ENCODE data around the gene LMAN2L.

Gene LMAN2L

DNA sequence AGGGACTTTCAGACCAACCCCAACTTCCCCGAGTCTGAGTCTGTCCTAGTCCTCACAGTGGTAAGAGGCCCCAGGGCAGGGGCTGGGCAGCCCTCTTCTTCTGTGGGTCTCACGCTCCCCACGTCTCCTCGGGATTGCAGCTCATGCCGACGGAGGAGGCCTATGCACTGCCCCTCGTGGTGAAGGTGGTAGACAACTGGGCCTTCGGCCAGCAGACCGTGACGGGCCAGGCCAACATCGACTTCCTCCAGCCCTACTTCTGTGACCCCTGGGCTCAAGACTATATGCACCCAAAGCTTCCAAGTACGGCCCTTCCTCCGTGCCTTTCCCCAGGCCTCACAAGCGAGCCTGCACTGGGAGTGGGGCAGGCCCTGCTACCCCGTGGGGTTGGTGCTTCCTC, 44.3 kb downstream of the LMAN2L start:
- TF ChIP-seq POLR2AphosphoS5 (IDR thresholded peaks at IDR 0.05; ENCODE audit: low read depth) = no peak
- TF ChIP-seq SPI1 (IDR thresholded peaks at IDR 0.05; ENCODE audit: borderline replicate concordance, low read depth) = no peak
- DNase-seq (ENCODE audit: low read depth in 1 of 2, low spot score in 1 of 2) = no peak

GRCh38 chr2:96694816-96695455, 44.9 kb downstream of the LMAN2L start:
- Histone ChIP-seq H3K27me3 (ENCODE audit: insufficient read depth, poor library complexity, severe bottlenecking) (no peaks in the 10 kb centered on the region), H3K27ac (replicated peaks) (no peak overlapping the region), H3K4me3 (replicated peaks; ENCODE audit: insufficient read depth, low read length) (no peak overlapping the region)
- DNase-seq (ENCODE audit: low read depth in 1 of 2, low spot score in 1 of 2) = no peak
- no peak for TF ChIP-seq POLR2AphosphoS5 (IDR thresholded peaks at IDR 0.05; ENCODE audit: low read depth)
- no peak for TF ChIP-seq SPI1 (IDR thresholded peaks at IDR 0.05; ENCODE audit: borderline replicate concordance, low read depth)
- TF ChIP-seq, protein P1, sequence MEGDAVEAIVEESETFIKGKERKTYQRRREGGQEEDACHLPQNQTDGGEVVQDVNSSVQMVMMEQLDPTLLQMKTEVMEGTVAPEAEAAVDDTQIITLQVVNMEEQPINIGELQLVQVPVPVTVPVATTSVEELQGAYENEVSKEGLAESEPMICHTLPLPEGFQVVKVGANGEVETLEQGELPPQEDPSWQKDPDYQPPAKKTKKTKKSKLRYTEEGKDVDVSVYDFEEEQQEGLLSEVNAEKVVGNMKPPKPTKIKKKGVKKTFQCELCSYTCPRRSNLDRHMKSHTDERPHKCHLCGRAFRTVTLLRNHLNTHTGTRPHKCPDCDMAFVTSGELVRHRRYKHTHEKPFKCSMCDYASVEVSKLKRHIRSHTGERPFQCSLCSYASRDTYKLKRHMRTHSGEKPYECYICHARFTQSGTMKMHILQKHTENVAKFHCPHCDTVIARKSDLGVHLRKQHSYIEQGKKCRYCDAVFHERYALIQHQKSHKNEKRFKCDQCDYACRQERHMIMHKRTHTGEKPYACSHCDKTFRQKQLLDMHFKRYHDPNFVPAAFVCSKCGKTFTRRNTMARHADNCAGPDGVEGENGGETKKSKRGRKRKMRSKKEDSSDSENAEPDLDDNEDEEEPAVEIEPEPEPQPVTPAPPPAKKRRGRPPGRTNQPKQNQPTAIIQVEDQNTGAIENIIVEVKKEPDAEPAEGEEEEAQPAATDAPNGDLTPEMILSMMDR (IDR thresholded peaks at IDR 0.05; ENCODE audit: insufficient read depth, low read length) = no peak
- TF ChIP-seq, protein P2, sequence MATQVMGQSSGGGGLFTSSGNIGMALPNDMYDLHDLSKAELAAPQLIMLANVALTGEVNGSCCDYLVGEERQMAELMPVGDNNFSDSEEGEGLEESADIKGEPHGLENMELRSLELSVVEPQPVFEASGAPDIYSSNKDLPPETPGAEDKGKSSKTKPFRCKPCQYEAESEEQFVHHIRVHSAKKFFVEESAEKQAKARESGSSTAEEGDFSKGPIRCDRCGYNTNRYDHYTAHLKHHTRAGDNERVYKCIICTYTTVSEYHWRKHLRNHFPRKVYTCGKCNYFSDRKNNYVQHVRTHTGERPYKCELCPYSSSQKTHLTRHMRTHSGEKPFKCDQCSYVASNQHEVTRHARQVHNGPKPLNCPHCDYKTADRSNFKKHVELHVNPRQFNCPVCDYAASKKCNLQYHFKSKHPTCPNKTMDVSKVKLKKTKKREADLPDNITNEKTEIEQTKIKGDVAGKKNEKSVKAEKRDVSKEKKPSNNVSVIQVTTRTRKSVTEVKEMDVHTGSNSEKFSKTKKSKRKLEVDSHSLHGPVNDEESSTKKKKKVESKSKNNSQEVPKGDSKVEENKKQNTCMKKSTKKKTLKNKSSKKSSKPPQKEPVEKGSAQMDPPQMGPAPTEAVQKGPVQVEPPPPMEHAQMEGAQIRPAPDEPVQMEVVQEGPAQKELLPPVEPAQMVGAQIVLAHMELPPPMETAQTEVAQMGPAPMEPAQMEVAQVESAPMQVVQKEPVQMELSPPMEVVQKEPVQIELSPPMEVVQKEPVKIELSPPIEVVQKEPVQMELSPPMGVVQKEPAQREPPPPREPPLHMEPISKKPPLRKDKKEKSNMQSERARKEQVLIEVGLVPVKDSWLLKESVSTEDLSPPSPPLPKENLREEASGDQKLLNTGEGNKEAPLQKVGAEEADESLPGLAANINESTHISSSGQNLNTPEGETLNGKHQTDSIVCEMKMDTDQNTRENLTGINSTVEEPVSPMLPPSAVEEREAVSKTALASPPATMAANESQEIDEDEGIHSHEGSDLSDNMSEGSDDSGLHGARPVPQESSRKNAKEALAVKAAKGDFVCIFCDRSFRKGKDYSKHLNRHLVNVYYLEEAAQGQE (IDR thresholded peaks at IDR 0.05; ENCODE audit: insufficient replicate concordance, low read depth) = no peak
- TF ChIP-seq GABPA (IDR thresholded peaks at IDR 0.05; ENCODE audit: low read depth) = no peak

More for the DNA sequence above, 44.3 kb downstream of the LMAN2L start:
- Histone ChIP-seq H3K27ac (replicated peaks) (no peak overlapping the region), H3K27me3 (ENCODE audit: insufficient read depth, poor library complexity, severe bottlenecking) (no peaks in the 10 kb centered on the region), H3K4me3 (replicated peaks; ENCODE audit: insufficient read depth, low read length) (no peak overlapping the region)

DNA sequence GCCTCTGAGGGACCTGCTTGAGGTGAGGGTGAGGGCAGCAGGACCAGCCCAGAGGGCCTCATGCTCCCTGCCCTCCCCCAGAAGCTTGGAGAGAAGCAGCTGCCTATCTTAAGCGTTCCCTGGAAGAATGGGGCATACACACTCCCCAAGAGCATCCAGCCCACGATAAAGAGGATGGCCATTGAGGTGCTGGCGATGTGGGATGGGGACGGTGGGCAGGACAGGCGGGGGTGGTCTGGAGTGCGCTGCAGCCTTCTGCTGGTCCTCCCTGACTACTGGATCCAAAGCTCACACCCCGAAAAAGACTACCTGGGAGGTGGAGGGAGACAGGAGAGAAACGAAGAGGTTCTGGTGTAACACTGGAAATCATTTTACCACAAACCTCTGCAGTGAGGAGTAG, 45.6 kb downstream of the LMAN2L start:
- no peak overlapping the region for H3K4me3 ChIP-seq (replicated peaks; ENCODE audit: insufficient read depth, low read length)
- TF ChIP-seq, protein P2 (IDR thresholded peaks at IDR 0.05; ENCODE audit: insufficient replicate concordance, low read depth) = no peak
- no peak for TF ChIP-seq GABPA (IDR thresholded peaks at IDR 0.05; ENCODE audit: low read depth)
- TF ChIP-seq, protein P1 (IDR thresholded peaks at IDR 0.05; ENCODE audit: insufficient read depth, low read length) = no peak
- TF ChIP-seq POLR2AphosphoS5 (IDR thresholded peaks at IDR 0.05; ENCODE audit: low read depth) = no peak
- TF ChIP-seq SPI1 (IDR thresholded peaks at IDR 0.05; ENCODE audit: borderline replicate concordance, low read depth) = no peak

GRCh38 chr2:96693286-96694200, 46.3 kb downstream of the LMAN2L start:
- H3K27me3 ChIP-seq (ENCODE audit: insufficient read depth, poor library complexity, severe bottlenecking) = no peaks in the 10 kb centered on the region
- no peak for DNase-seq (ENCODE audit: low read depth in 1 of 2, low spot score in 1 of 2)
- no peak overlapping the region for H3K27ac ChIP-seq (replicated peaks)
- no peak overlapping the region for H3K4me3 ChIP-seq (replicated peaks; ENCODE audit: insufficient read depth, low read length)
- TF ChIP-seq SPI1 (IDR thresholded peaks at IDR 0.05; ENCODE audit: borderline replicate concordance, low read depth) = no peak
- TF ChIP-seq, protein P2 (IDR thresholded peaks at IDR 0.05; ENCODE audit: insufficient replicate concordance, low read depth) = no peak
- no peak for TF ChIP-seq POLR2AphosphoS5 (IDR thresholded peaks at IDR 0.05; ENCODE audit: low read depth)
- TF ChIP-seq, protein P1 (IDR thresholded peaks at IDR 0.05; ENCODE audit: insufficient read depth, low read length) = no peak
- no peak for TF ChIP-seq GABPA (IDR thresholded peaks at IDR 0.05; ENCODE audit: low read depth)

More for the DNA sequence above, 45.6 kb downstream of the LMAN2L start:
- Histone ChIP-seq H3K27me3 (ENCODE audit: insufficient read depth, poor library complexity, severe bottlenecking) (no peaks in the 10 kb centered on the region), H3K27ac (replicated peaks) (no peak overlapping the region)
- DNase-seq (ENCODE audit: low read depth in 1 of 2, low spot score in 1 of 2) = no peak
